BLaER1 treated with 17β-estradiol and CSF1 and Interleukin-3, amounts not matched to agents 10 nM and 100 nM (cell line): Measurements from ENCODE around the gene OPA1.

Experiments used
- H3K27ac ChIP-seq, 11 experiments: shearing (Covaris generic); formaldehyde crosslinking; 2 replicates each; pipeline ENCODE4 v1.8.1; 2022
- H3K27me3 ChIP-seq, 11 experiments: shearing (Covaris generic); formaldehyde crosslinking; 2 replicates each; pipeline ENCODE4 v1.8.1; 2022
- H3K36me3 ChIP-seq, 11 experiments: shearing (Covaris generic); formaldehyde crosslinking; 2 replicates each; pipeline ENCODE4 v1.8.1; 2022
- H3K4me1 ChIP-seq, 10 experiments: shearing (Covaris generic); formaldehyde crosslinking; 2 replicates each; pipeline ENCODE4 v1.8.1; 2022
- H3K4me2 ChIP-seq, 11 experiments: shearing (Covaris generic); formaldehyde crosslinking; 2 replicates each; pipeline ENCODE4 v1.8.1; 2022
- H3K4me3 ChIP-seq, 10 experiments: shearing (Covaris generic); formaldehyde crosslinking; 2 replicates each; pipeline ENCODE4 v1.8.1; 2022
- H3K9ac ChIP-seq, 11 experiments: shearing (Covaris generic); formaldehyde crosslinking; 2 replicates each; pipeline ENCODE4 v1.8.1; 2022
- H3K9me3 ChIP-seq, 11 experiments: shearing (Covaris generic); formaldehyde crosslinking; replicated peaks in 1 of 11; 2 replicates each; pipeline ENCODE4 v1.8.1; 2022
- H4K20me1 ChIP-seq, 11 experiments: shearing (Covaris generic); formaldehyde crosslinking; 2 replicates each; pipeline ENCODE4 v1.8.1; 2022
- Cebpa-rat ChIP-seq, 11 experiments: shearing (Covaris generic); IDR thresholded peaks; 2 replicates each; pipeline ENCODE4 v1.8.1; 2022

Gene OPA1, protein sequence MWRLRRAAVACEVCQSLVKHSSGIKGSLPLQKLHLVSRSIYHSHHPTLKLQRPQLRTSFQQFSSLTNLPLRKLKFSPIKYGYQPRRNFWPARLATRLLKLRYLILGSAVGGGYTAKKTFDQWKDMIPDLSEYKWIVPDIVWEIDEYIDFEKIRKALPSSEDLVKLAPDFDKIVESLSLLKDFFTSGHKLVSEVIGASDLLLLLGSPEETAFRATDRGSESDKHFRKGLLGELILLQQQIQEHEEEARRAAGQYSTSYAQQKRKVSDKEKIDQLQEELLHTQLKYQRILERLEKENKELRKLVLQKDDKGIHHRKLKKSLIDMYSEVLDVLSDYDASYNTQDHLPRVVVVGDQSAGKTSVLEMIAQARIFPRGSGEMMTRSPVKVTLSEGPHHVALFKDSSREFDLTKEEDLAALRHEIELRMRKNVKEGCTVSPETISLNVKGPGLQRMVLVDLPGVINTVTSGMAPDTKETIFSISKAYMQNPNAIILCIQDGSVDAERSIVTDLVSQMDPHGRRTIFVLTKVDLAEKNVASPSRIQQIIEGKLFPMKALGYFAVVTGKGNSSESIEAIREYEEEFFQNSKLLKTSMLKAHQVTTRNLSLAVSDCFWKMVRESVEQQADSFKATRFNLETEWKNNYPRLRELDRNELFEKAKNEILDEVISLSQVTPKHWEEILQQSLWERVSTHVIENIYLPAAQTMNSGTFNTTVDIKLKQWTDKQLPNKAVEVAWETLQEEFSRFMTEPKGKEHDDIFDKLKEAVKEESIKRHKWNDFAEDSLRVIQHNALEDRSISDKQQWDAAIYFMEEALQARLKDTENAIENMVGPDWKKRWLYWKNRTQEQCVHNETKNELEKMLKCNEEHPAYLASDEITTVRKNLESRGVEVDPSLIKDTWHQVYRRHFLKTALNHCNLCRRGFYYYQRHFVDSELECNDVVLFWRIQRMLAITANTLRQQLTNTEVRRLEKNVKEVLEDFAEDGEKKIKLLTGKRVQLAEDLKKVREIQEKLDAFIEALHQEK

DNA sequence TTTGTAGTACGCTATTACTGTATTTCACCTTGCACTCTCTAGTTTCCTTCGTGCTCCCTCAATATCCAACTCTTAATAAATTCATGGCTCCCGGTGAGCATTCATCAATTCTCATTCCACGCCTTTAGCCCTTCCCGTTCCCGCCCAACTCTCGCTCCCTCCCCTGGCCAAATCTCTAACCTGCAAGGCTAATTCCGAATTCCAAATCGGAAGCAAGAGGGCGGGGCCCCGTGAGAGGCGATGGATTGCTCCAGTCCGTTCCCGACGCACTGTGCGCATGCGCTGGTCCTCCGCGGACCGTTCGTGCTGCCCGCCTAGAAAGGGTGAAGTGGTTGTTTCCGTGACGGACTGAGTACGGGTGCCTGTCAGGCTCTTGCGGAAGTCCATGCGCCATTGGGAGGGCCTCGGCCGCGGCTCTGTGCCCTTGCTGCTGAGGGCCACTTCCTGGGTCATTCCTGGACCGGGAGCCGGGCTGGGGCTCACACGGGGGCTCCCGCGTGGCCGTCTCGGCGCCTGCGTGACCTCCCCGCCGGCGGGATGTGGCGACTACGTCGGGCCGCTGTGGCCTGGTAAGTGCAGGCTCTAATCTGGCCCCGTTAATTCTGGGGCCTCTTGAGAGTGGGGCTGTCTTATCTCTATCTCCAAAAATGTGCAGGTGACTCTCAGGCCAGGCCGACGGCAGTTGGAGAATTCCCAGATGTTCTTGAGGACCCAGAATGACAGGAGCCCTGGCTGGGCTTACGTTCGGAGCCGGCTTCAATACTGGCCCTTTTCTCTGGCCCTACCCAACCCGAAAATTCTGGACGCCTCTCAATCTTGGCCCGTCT lies at the start of gene OPA1:
Gene OPA1, plus strand, starts transcription at position 368 of the 827 bp plus-strand sequence. Its CDS starts 170 bp downstream, at position 538.
- TF ChIP-seq Cebpa-rat (IDR thresholded peaks at IDR 0.05) = no peak
- Histone ChIP-seq H3K4me2 (peak within 1 kb of the TSS; percentile 85 to 96 (median 90)), H3K36me3 (peaks cover 17 to 33% (median 19%) of the 10 kb centered on the region in 11 experiments), H3K4me3 (peak within 1 kb of the TSS; percentile 86 to 98 (median 90)), H3K9ac (peak within 1 kb of the TSS; percentile 91 to 98 (median 96)), H4K20me1 (peaks cover 7 to 43% (median 34%) of the 10 kb centered on the region in 11 experiments; a peak in 19 of 22 replicates), H3K9me3 (no peaks in the 10 kb centered on the region), H3K4me1 (peaks cover 16 to 40% (median 26%) of the 10 kb centered on the region in 10 experiments), H3K27me3 (no peaks in the 10 kb centered on the region), H3K27ac (peak within 1 kb of the TSS; percentile 88 to 97 (median 94))

DNA sequence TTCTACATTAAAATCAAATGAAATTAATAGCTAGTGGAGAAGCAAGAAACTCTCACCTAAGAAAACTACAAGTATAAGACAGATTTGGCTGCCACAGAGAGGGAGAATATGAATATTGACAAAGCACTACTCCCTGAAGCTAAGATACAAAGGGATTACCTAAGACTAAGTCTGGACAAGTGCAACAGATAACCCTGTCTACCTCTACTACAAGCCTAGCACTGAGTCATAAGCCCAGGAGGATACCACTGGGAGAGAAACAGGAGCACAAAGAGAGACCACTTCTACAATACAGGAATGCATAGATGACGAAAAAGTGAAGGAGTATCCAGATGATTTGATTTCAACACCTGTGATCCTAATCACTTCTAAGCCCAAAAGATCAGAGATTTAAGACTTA lies 48.7 kb upstream of the OPA1 start:
- H3K9ac ChIP-seq = no peak overlapping the region
- no peak overlapping the region for H3K4me3 ChIP-seq
- no peak overlapping the region for H3K27ac ChIP-seq
- H3K36me3 ChIP-seq = no peaks in the 10 kb centered on the region
- H3K4me1 ChIP-seq = no peaks in the 10 kb centered on the region
- no peaks in the 10 kb centered on the region for H4K20me1 ChIP-seq
- H3K4me2 ChIP-seq = no peak overlapping the region
- no peaks in the 10 kb centered on the region for H3K27me3 ChIP-seq
- TF ChIP-seq Cebpa-rat (IDR thresholded peaks at IDR 0.05) = no peak
- peaks cover 0 to 16% (median 6%) of the 10 kb centered on the region in 11 experiments; a peak in 10 of 22 replicates for H3K9me3 ChIP-seq

DNA sequence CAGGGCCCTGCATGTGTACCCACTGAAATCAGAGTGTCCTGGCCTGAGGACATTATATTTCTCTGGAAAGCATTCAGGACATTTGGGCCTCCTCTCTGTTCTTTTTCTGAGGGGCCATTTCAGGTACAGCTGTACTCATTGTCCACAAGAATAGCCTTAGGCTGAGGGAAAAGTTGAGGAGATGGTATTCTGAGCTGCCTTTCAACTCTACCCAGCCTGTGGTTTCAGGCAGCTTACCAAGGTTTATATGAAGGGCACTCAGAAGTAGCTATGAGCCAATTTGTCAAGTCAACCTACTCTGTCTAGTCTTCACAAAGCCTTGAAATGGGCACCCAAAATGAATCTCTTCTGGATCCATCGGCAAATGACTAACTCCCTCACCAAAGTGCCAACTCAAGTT lies 47.7 kb upstream of the OPA1 start:
- Histone ChIP-seq H4K20me1 (no peaks in the 10 kb centered on the region), H3K27me3 (no peaks in the 10 kb centered on the region)
- TF ChIP-seq Cebpa-rat (IDR thresholded peaks at IDR 0.05) = no peak

DNA sequence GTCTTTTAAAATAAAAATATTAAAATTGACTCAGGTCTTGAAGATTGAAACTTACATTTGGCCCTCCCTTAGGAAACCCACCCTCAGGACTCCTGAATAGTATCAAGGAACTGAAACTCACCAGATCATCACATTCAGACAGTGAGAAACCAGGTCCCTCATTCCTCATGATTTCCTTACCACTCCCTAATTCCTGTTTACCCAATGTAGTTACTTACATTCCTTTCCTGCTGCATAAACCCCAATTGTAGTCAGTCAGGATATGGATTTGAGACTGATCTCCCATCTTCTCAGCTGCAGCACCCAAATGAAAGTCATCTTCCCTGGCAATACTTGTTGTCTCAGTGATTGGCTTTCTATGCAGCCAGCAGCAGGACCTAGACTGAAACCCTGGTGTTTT lies 46.9 kb upstream of the OPA1 start:
- H3K27ac ChIP-seq = no peak overlapping the region
- no peak for TF ChIP-seq Cebpa-rat (IDR thresholded peaks at IDR 0.05)
- peaks cover 0 to 16% (median 6%) of the 10 kb centered on the region in 11 experiments; a peak in 10 of 22 replicates for H3K9me3 ChIP-seq
- H3K27me3 ChIP-seq = no peaks in the 10 kb centered on the region
- H4K20me1 ChIP-seq = no peaks in the 10 kb centered on the region
- no peaks in the 10 kb centered on the region for H3K36me3 ChIP-seq
- H3K4me1 ChIP-seq = no peaks in the 10 kb centered on the region
- H3K9ac ChIP-seq = no peak overlapping the region
- no peak overlapping the region for H3K4me2 ChIP-seq
- no peak overlapping the region for H3K4me3 ChIP-seq

More for the DNA sequence above, 47.7 kb upstream of the OPA1 start:
- no peak overlapping the region for H3K9ac ChIP-seq
- no peak overlapping the region for H3K4me3 ChIP-seq
- peaks cover 0 to 16% (median 6%) of the 10 kb centered on the region in 11 experiments; a peak in 10 of 22 replicates for H3K9me3 ChIP-seq
- H3K27ac ChIP-seq = no peak overlapping the region
- no peaks in the 10 kb centered on the region for H3K4me1 ChIP-seq
- H3K36me3 ChIP-seq = no peaks in the 10 kb centered on the region
- no peak overlapping the region for H3K4me2 ChIP-seq

DNA sequence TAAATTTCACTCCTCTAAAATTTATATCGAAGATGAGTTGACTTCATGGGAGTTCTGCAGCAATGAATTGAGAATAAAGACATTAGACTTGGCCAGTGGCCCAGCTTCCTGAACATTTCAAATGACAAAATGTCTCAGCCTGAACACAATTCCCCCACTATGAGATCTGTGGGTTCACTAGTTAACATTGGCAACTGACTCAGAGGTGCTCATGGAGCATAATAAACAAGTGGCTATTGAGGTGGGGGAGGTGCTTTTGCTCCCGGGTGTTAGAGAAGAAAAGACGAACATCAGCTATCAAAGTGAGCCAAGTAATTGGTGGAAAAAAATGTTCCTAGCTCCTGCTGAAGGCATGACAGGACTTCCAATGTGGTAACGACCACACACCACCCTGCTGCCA lies 44.6 kb upstream of the OPA1 start:
- Histone ChIP-seq H3K9ac (no peak overlapping the region), H3K27ac (no peak overlapping the region), H3K4me2 (no peak overlapping the region), H3K4me1 (no peaks in the 10 kb centered on the region), H4K20me1 (no peaks in the 10 kb centered on the region), H3K9me3 (peaks cover 0 to 16% (median 6%) of the 10 kb centered on the region in 11 experiments; a peak in 10 of 22 replicates), H3K27me3 (no peaks in the 10 kb centered on the region), H3K4me3 (no peak overlapping the region), H3K36me3 (no peaks in the 10 kb centered on the region)
- TF ChIP-seq Cebpa-rat (IDR thresholded peaks at IDR 0.05) = no peak

DNA sequence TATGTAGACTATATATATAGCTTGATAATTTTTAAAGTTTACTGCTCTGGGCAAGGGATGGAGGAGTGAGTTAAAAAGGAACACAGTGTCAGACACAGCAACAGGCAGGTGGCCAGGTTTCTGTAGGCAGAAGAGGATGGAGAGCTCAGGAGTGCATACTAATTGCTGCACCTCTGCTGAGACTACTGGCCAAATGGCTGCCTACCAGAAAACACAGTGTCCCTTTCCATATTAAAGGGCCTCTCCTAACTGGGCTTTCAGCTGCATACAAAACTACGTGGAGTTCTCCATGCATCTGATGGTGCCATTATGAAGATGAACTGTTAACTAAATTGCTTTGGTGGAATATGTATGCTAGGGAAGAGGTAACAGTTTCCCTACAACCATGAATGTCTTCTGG lies 40.1 kb upstream of the OPA1 start:
- Histone ChIP-seq H3K9me3 (no peaks in the 10 kb centered on the region), H3K4me2 (no peak overlapping the region), H3K4me3 (no peak overlapping the region), H3K36me3 (no peaks in the 10 kb centered on the region), H3K4me1 (no peaks in the 10 kb centered on the region), H4K20me1 (no peaks in the 10 kb centered on the region), H3K9ac (no peak overlapping the region), H3K27me3 (no peaks in the 10 kb centered on the region), H3K27ac (no peak overlapping the region)
- no peak for TF ChIP-seq Cebpa-rat (IDR thresholded peaks at IDR 0.05)

DNA sequence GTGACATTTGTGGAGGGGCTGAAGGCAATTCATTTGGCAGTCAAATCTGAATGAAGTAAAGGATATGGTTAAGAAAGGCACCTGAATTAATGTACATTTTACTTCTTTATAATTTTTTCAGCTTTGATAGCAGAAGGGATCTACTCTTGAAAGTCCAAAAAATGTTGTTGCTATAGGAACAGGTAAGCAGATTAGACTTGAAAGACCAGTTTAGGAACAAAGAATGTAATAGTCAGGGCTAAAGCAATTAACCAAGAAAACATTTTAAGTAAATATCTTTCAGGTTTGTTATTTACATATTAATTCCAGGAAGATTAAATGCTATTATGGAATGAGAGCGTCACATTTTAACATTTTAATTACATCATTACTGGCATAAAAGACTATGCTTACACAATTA lies 39.4 kb upstream of the OPA1 start:
- Histone ChIP-seq H3K4me3 (no peak overlapping the region), H4K20me1 (no peaks in the 10 kb centered on the region), H3K9me3 (no peaks in the 10 kb centered on the region), H3K4me1 (no peaks in the 10 kb centered on the region), H3K36me3 (no peaks in the 10 kb centered on the region), H3K9ac (no peak overlapping the region), H3K4me2 (no peak overlapping the region), H3K27me3 (no peaks in the 10 kb centered on the region), H3K27ac (no peak overlapping the region)
- no peak for TF ChIP-seq Cebpa-rat (IDR thresholded peaks at IDR 0.05)

DNA sequence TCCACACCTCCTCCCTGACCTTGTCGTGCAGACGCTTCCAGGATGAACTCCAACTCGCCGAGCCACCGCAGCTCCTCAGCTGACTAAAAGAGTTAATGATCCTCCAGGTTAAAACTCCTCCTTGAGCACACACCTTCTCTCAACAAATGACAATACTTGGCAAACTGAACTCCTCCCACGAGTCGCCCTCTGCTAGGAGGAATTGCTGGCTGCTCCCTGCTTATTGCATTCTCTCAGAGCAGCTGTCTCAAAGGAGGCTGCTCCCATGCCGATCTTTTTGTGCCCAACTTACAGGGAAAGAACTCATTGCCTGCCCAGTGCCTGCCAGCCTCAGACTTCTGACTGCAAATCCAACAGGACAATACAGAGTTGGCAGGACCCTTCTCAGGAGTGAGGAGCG lies 38.2 kb upstream of the OPA1 start, which contains the start of gene ATP13A4:
Gene ATP13A4, minus strand, starts transcription at position 85 of the 400 bp plus-strand sequence. CDS start 96 bp downstream, outside the sequence.
- no peaks in the 10 kb centered on the region for H3K9me3 ChIP-seq
- H3K9ac ChIP-seq = no peak within 1 kb of the TSS
- no peak within 1 kb of the TSS for H3K4me3 ChIP-seq
- H3K36me3 ChIP-seq = no peaks in the 10 kb centered on the region
- TF ChIP-seq Cebpa-rat (IDR thresholded peaks at IDR 0.05) = no peak
- H3K4me1 ChIP-seq = 0 out of 20 replicates have a peak, but pooled peaks cover 0 to 3% (median 0%) of the 10 kb centered on the region in 10 experiments
- no peaks in the 10 kb centered on the region for H4K20me1 ChIP-seq
- H3K27me3 ChIP-seq = no peaks in the 10 kb centered on the region
- no peak within 1 kb of the TSS for H3K4me2 ChIP-seq
- no peak within 1 kb of the TSS for H3K27ac ChIP-seq
